GM20000 (cell line): Measurements from ENCODE around the gene HDAC4.

Experiments
- DNase-seq: peaks from one replicate; pipeline ENCODE4 v3.0.0; 2012; ENCODE audit warnings: low spot score
- TF ChIP-seq, protein P1 (sequence below): IDR thresholded peaks from 2 replicates; pipeline ENCODE4 v1.5.1; 2012; ENCODE audit warnings: mild to moderate bottlenecking, control low read depth; ENCODE audit errors: extremely low read depth, missing control alignments

The HDAC4 gene

GRCh38 chr2:239362507-239362906 is 38.3 kb downstream of the HDAC4 start:
- TF ChIP-seq, protein P1, sequence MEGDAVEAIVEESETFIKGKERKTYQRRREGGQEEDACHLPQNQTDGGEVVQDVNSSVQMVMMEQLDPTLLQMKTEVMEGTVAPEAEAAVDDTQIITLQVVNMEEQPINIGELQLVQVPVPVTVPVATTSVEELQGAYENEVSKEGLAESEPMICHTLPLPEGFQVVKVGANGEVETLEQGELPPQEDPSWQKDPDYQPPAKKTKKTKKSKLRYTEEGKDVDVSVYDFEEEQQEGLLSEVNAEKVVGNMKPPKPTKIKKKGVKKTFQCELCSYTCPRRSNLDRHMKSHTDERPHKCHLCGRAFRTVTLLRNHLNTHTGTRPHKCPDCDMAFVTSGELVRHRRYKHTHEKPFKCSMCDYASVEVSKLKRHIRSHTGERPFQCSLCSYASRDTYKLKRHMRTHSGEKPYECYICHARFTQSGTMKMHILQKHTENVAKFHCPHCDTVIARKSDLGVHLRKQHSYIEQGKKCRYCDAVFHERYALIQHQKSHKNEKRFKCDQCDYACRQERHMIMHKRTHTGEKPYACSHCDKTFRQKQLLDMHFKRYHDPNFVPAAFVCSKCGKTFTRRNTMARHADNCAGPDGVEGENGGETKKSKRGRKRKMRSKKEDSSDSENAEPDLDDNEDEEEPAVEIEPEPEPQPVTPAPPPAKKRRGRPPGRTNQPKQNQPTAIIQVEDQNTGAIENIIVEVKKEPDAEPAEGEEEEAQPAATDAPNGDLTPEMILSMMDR, result no peak

GRCh38 chr2:239361311-239361642 is 39.5 kb downstream of the HDAC4 start:
- DNase-seq, result no peak
- TF ChIP-seq, protein P1, result no peak

More at GRCh38 chr2:239362507-239362906, 38.3 kb downstream of the HDAC4 start:
- no peak for DNase-seq

DNA sequence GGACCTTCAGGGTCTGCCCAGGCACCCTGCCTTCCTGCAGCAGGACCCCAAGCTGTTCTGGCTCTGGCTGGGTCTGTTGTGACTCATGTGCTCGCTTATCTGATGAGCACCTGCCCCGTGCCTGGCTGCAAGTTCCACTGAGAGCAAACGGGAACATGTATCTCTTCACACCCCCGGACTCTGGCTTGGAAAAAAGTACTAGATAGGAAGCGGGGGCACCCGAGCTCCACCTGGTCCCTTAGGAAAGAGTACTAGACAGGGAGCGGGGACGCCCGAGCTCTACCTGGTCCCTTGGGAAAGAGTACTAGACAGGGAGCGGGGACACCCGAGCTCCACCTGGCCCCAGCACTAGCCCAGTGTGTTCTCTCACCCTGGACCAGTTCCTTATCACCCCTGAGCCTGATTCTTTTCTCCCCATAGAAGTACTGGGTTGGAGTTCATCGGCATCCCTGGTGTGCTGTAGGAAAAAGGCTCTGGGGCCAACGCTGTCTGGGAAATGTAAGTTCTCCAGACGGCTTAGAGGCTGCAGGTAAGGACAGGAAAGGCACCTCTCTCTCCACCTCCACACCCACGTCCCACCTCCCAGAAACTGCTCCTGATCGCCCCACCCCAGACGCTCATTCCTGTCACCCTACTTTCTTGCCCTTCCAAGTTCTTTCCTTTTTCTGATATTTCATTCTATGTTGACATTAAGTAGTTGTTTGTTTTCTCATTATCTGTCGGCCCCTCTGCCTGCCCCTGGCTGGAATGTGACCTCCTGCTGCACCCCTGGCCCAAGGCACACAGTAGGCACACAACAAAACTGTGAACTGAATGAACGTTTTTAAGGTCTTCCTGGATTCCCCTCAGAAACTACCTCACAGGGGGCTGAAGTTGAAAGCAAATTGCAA is 40.2 kb downstream of the HDAC4 start:
- DNase-seq, result no peak
- TF ChIP-seq, protein P1, result no peak

GRCh38 chr2:239360008-239360407 is 40.8 kb downstream of the HDAC4 start:
- TF ChIP-seq, protein P1, result no peak
- DNase-seq, result no peak

- no peak for DNase-seq
- TF ChIP-seq, protein P1, result no peak
Measured at GRCh38 chr2:239359196-239359912, 41.5 kb downstream of the HDAC4 start.

- DNase-seq, result no peak
- TF ChIP-seq, protein P1, result no peak
Measured at GRCh38 chr2:239358062-239358754, 42.6 kb downstream of the HDAC4 start.
